ENCODE data around the gene GATAD2A.

Gene GATAD2A

GRCh38 chr19:19422156-19422555, 16.7 kb downstream of the GATAD2A start:
- DNase-seq: no peak

DNA sequence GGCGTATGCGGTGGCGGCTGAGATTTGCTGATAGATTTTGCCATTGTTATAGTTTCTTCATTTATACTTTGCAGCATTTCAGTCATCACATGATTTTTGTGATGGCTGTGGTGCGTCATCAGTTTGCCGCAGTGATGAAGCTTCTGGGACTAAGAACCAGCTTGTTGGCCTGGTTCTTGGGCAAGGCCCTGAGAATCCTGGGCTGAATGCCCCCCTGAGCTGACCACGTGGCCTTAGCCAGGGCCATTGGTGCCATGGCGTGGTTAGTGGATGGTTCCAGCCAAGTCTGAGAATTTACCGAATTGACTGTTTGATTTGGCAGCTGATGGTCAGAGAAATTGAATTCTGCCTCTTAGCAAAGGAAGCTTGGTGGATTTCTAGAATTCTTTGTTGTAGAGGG, 17.8 kb downstream of the GATAD2A start:
- DNase-seq: no peak

GRCh38 chr19:19425170-19425875, 19.8 kb downstream of the GATAD2A start:
- no peak for DNase-seq

DNA sequence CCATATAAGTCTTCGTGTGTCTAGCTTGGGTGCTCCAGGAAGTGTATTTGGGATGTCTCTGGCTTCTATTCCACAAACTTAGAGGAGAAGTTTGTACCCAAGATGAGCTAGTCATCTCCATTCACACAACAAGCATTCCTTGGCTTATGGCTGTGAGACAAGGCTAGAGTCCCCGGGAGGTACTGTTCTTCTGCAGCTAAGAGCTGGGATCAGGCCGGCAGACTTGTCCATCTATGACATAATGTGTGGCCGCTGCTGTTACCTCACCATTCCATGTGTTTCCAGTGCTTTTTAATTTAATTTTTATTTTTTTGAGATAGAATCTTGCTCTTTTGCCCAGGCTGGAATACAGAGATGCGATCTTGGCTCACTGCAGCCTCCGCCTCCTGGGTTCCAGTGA, 20.7 kb downstream of the GATAD2A start:
- DNase-seq: no peak

DNA sequence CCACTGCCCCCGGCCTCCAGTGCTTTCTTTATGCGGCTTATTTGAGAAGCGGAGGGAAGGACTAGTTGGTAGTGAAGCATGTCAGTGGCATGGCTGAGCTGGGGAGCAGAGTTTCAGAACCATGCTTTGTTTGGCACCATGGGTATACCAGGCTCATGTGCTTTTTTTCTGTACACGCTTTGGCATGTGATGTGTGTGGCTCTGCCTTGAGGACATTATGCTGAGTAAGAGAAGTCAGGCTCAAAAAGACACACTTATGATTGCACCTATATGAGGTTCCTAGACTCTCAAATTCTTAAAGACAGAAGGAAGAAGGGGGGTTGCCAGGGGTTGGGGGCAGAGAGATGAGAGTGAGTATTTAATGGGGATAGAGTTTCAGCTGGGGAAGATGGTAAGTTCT, 21.3 kb downstream of the GATAD2A start:
- no peak for DNase-seq

- DNase-seq: no peak
Measured at GRCh38 chr19:19427302-19427701, 21.8 kb downstream of the GATAD2A start.

DNA sequence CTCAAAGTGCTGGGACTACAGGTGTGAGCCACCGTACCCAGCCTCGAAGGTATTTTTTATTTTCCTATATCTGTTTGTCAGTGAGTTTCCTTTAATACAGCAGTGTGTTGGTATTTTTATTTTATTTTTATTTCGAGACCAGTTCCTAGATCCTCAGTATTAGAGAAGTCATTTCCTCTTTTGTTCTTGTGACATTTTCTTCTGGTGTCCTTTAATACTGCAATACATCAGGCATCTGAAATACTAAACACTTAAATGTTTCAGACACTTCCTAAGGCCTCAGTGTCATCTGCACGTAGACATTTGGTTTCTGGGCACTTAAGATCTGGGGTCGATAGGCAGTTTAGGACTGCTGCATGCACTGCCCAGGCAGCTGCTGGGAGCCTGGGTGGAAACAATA, 22.5 kb downstream of the GATAD2A start:
- no peak for DNase-seq

DNA sequence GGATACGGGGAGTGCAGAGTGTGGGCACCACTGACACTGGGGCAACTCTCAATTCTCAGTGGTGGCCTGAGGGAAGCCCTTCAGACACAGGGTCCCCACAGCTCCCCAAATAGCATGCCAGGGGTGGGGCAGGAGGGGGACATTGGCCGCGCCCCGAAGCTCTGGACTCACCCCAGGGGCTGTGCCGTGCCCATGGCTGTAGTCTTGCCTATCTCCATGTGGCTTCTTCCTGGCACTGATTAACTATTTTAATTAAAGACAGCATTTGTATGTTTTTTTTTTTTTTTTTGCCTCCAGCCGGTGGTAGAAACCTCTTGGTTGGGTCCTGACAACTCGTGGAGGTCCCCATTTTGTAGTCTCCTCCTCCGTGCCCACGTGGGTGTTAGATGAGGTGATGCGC, 23.3 kb downstream of the GATAD2A start:
- no peak for DNase-seq

DNA sequence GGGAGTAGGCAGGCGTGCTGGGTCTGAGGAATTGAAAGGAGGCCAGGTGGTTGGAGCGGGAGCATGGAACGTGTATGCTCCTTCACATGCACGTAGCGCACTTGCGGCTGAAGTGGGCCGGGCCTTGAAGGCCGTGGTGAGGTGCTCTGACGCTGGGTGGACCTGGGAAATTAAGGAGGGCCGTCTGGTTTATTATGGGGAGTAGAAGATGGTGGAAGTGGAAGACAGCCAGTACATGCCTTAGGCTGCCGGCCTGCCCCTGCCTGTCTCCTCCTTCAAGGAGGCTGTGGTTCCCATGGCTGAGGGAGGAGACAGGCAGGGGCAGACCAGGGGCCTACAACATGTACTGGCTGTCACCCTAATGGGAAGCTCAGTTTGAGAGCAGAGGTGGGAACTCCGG, 23.9 kb downstream of the GATAD2A start:
- no peak for DNase-seq

GRCh38 chr19:19432732-19433131, 27.3 kb downstream of the GATAD2A start:
- DNase-seq: no peak

DNA sequence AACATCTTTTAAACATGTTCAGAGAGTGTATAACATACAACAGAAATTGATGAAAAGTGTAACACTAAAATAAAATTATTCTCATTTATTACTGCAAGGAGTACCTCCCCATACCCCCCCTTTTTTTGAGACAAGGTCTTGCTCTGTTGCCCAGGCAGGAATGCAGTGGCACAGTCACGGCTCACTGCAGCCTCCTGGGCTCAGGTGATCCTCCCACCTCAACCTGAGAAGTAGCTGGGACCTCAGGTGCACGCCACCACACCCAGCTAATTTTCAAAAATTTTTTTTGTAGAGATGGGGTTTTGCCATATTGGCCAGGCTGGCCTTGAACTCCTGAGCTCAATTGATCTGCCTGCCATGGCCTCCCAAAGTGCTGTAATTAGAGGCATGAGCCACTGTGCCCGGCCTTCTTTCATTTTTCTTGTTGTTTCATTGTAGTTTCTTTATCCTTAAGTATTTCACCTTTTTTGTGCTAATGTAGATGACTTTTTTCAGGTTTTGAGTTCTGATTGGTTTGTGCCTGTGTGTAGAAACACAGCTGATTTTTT, 28.3 kb downstream of the GATAD2A start:
- no peak for DNase-seq

GRCh38 chr19:19434483-19435045, 29.1 kb downstream of the GATAD2A start:
- DNase-seq: no peak

DNA sequence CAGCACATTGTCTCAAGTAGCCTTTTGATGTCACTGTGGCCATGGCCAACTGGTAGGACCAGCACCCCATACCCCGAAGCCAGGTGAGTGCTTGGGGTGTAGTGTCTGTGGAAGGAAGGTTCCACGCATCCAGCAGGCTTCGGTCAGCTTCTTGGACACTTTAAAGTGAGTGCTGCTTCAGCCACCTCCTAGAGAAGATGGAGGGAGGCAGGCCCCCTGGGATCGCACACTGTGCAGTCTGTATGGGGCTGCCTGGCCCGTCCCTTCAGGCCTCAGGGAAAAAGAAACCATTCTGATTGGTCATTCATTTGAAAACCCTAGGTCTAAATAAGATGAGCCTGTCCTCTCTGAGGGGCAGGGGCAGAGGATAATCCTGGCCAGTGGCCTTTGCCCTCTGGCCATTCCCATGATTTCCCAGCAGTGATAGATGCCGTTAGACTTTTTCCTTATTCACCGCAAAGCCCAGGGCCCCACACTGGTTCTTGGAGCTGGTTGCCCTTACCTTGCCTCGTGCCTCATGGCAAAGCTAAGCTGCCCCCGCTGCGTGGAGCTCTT, 30.7 kb downstream of the GATAD2A start:
- no peak for DNase-seq

GRCh38 chr19:19438366-19439175, 33.1 kb downstream of the GATAD2A start:
- no peak for DNase-seq

DNA sequence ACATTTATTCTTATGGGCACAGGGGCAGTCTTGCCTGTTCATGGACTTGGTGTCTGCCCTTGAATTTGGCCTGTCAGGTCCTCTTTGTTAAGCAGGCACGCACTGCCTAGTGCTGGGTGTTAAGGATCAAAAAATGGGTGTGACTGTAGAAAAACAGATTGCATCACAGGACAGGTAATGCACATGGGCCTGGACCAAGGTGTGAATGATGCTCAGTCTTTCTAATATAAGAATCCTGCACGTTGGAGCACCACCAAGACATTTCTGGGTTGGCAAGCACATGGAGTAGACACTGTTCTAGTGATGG, 33.7 kb downstream of the GATAD2A start:
- DNase-seq: no peak

- DNase-seq: no peak
Measured at GRCh38 chr19:19443283-19443682, 37.8 kb downstream of the GATAD2A start.

GRCh38 chr19:19443902-19444680, 38.6 kb downstream of the GATAD2A start:
- DNase-seq: no peak

GRCh38 chr19:19444681-19445155, 39.2 kb downstream of the GATAD2A start:
- peak; percentile 19 for DNase-seq

GRCh38 chr19:19445288-19445687, 39.8 kb downstream of the GATAD2A start:
- DNase-seq: no peak

DNA sequence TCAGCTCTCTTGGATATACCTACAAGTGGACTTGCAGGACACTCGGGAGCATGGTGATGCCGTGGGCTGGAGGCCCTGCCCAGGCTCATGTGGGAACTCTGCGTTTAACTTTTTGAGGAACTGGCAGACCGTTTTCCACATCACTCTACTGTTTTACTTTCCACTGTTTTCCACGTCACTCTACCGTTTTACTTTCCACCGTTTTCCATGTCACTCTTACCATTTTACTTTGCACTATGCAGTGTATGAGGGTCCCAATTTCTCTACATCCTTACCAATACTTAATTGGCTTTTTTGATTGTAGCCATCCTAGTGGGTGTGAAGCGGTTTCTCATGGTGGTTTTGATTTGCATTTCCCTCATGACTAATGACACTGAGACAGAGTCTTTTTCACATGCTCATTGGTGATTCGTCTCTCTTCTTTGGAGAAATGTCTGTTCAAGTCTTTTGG, 40.5 kb downstream of the GATAD2A start:
- DNase-seq: no peak

GRCh38 chr19:19446655-19447437, 41.4 kb downstream of the GATAD2A start:
- DNase-seq: no peak
